A549 (cell line): Measurements from ENCODE around the gene GNA12. TPM values are rescaled to one million over a fixed set of nuclear protein-coding genes. Genes with fewer than 3 reads are reported as not detected.

ENCODE experiments used
- ATAC-seq, 2 experiments: fragments of 200-7000 bp in 1 of 2; fragments of >200 bp in 1 of 2; cut with Nextera tagmentation in 1 of 2; cut with Tn5 transposase in 1 of 2; 3 replicates each; pipeline versions ENCODE4 v1.8.0 to v1.9.1; 2018 to 2020; ENCODE audit warnings: mild to moderate bottlenecking in 1 of 2, moderate library complexity in 1 of 2
- CTCF ChIA-PET: fragments of 300-600 bp; sonication (Branson Sonifier 250); formaldehyde crosslinking; extraction: SDS; loops from one replicate; lab custom pipeline; 2021; ENCODE audit warnings: antibody characterized with exemption, inconsistent platforms; lab: Yijun Ruan, JAX
- POLR2A ChIA-PET: fragments of 350-600 bp; formaldehyde crosslinking; extraction: SDS; loops from one replicate; lab custom pipeline; 2021; ENCODE audit warnings: antibody characterized with exemption, inconsistent platforms; lab: Yijun Ruan, JAX
- DNase-seq, 2 experiments: peaks; one replicate each; pipeline versions ENCODE4 v3.0.0 to v3.0.0-alpha.2; 2011 to 2016; ENCODE audit warnings: low read depth in 1 of 2, low spot score in 1 of 2
- FAIRE-seq: peaks from 2 replicates; lab custom pipeline; 2011; peaks lifted over from hg19 to GRCh38; lab: Jason Lieb, UNC
- H3K27ac ChIP-seq, 2 experiments: fragments of >200 bp; sonication (Bioruptor Twin); formaldehyde crosslinking; 3 replicates each; pipeline ENCODE4 v1.5.1; 2016 to 2017
- H3K4me1 ChIP-seq: fragments of >200 bp; sonication (Bioruptor Twin); formaldehyde crosslinking; 3 replicates; pipeline ENCODE4 v1.6.1; 2016
- H3K4me2 ChIP-seq: fragments of >200 bp; sonication (Bioruptor Twin); formaldehyde crosslinking; 3 replicates; pipeline ENCODE4 v1.6.1; 2016
- H3K4me3 ChIP-seq: fragments of >200 bp; sonication (Bioruptor Twin); formaldehyde crosslinking; 3 replicates; pipeline ENCODE4 v1.5.1; 2016
- H3K9me3 ChIP-seq: fragments of >200 bp; sonication (Bioruptor Twin); formaldehyde crosslinking; 3 replicates; pipeline ENCODE4 v1.6.1; 2016
- BHLHE40 ChIP-seq: IDR thresholded peaks from 2 replicates; pipeline ENCODE4 v1.6.1; 2012; ENCODE audit warnings: low read depth, low read length, inconsistent platforms
- CBX8 ChIP-seq: fragments of 200-600 bp; sonication (generic); IDR thresholded peaks from 2 replicates; pipeline ENCODE4 v1.6.1; 2016
- CTCF ChIP-seq: fragments of >200 bp; sonication (Bioruptor Twin); formaldehyde crosslinking; IDR thresholded peaks from 3 replicates; pipeline ENCODE4 v1.5.1; 2016
- ELK1 ChIP-seq: fragments of 150-350 bp; IDR thresholded peaks from 2 replicates; pipeline ENCODE4 v1.6.1; 2014; ENCODE audit warnings: low read depth, mild to moderate bottlenecking, low read length
- EP300 ChIP-seq, 2 experiments: fragments of >200 bp; sonication (Bioruptor Twin); formaldehyde crosslinking; IDR thresholded peaks; 2 replicates in 1 of 2; 3 replicates in 1 of 2; pipeline ENCODE4 v1.6.1; 2016 to 2017
- ESRRA ChIP-seq: fragments of 150-350 bp; IDR thresholded peaks from 2 replicates; pipeline ENCODE4 v1.6.1; 2014; ENCODE audit warnings: mild to moderate bottlenecking, low read length, borderline replicate concordance
- FOSL2 ChIP-seq, 2 experiments: fragments of 450-650 bp in 1 of 2; fragments of >200 bp in 1 of 2; sonication (Bioruptor Twin) in 1 of 2; formaldehyde crosslinking; IDR thresholded peaks; 2 replicates each; pipeline versions ENCODE4 v1.5.0 to v1.6.1; 2016 to 2020; ENCODE audit warnings: mild to moderate bottlenecking in 1 of 2, moderate library complexity in 1 of 2
- GATA3 ChIP-seq: IDR thresholded peaks from 2 replicates; pipeline ENCODE4 v1.6.1; 2012; ENCODE audit warnings: borderline replicate concordance
- HDAC2 ChIP-seq: fragments of 200-600 bp; sonication (generic); IDR thresholded peaks from 2 replicates; pipeline ENCODE4 v1.6.1; 2016
- HEYL ChIP-seq: fragments of 250-450 bp; sonication (Bioruptor Pico); IDR thresholded peaks from 2 replicates; pipeline ENCODE4 v1.8.0; 2021; ENCODE audit warnings: mild to moderate bottlenecking, moderate library complexity
- HOXA7 ChIP-seq: fragments of 250-450 bp; sonication (Bioruptor Pico); IDR thresholded peaks from 2 replicates; pipeline ENCODE4 v1.5.0; 2020; ENCODE audit warnings: mild to moderate bottlenecking, moderate library complexity
- HOXB5 ChIP-seq: fragments of 250-450 bp; sonication (Bioruptor Pico); IDR thresholded peaks from 2 replicates; pipeline ENCODE4 v1.5.0; 2020; ENCODE audit warnings: mild to moderate bottlenecking, moderate library complexity
- JUN ChIP-seq, 2 experiments: fragments of >200 bp; sonication (Bioruptor Twin); formaldehyde crosslinking; IDR thresholded peaks; 2 replicates in 1 of 2; 3 replicates in 1 of 2; pipeline ENCODE4 v1.6.1; 2016 to 2017
- KDM1A ChIP-seq: fragments of 200-600 bp; sonication (generic); IDR thresholded peaks from 2 replicates; pipeline ENCODE4 v1.6.1; 2016; ENCODE audit warnings: low read depth, mild to moderate bottlenecking
- KDM5A ChIP-seq: fragments of 200-600 bp; sonication (generic); IDR thresholded peaks from 2 replicates; pipeline ENCODE4 v1.6.1; 2016; ENCODE audit warnings: antibody characterized with exemption, mild to moderate bottlenecking
- MAFK ChIP-seq: fragments of 450-650 bp; IDR thresholded peaks from 2 replicates; pipeline ENCODE4 v1.6.1; 2014; ENCODE audit not compliant: partially characterized antibody
- MAX ChIP-seq: IDR thresholded peaks from 2 replicates; pipeline ENCODE4 v1.6.1; 2012
- NPAS2 ChIP-seq: fragments of 250-450 bp; sonication (Bioruptor Pico); IDR thresholded peaks from 2 replicates; pipeline ENCODE4 v1.8.0; 2022; ENCODE audit warnings: mild to moderate bottlenecking, moderate library complexity, borderline replicate concordance
- POLR2AphosphoS2 ChIP-seq: conservative IDR thresholded peaks from 2 replicates; pipeline ENCODE4 v1.6.1; 2012; ENCODE audit warnings: low read length, improper control_type of control experiment, inconsistent platforms
- RAD21 ChIP-seq, 2 experiments: fragments of >200 bp in 1 of 2; sonication (Bioruptor Twin) in 1 of 2; formaldehyde crosslinking in 1 of 2; IDR thresholded peaks in 1 of 2; conservative IDR thresholded peaks in 1 of 2; 2 replicates in 1 of 2; 3 replicates in 1 of 2; pipeline ENCODE4 v1.6.1; 2012 to 2018; ENCODE audit warnings: inconsistent platforms in 1 of 2
- RCOR1 ChIP-seq: fragments of 150-350 bp; IDR thresholded peaks from 2 replicates; pipeline ENCODE4 v1.6.1; 2014; ENCODE audit warnings: antibody characterized with exemption, low read length, low read depth
- REST ChIP-seq: fragments of 200-600 bp; sonication (generic); IDR thresholded peaks from 2 replicates; pipeline ENCODE4 v1.6.1; 2016; ENCODE audit warnings: antibody characterized with exemption, mild to moderate bottlenecking, moderate library complexity
- RFX5 ChIP-seq: fragments of 450-650 bp; IDR thresholded peaks from 2 replicates; pipeline ENCODE4 v1.7.1; 2014; ENCODE audit warnings: antibody characterized with exemption, mild to moderate bottlenecking, moderate library complexity
- RNF2 ChIP-seq: fragments of 200-600 bp; sonication (generic); IDR thresholded peaks from 2 replicates; pipeline ENCODE4 v1.6.1; 2016; ENCODE audit warnings: low read depth, mild to moderate bottlenecking, antibody characterized with exemption, moderate library complexity, borderline replicate concordance
- TFCP2L1 ChIP-seq: fragments of 250-450 bp; sonication (Bioruptor Pico); IDR thresholded peaks from 2 replicates; pipeline ENCODE4 v1.5.0; 2021; ENCODE audit warnings: mild to moderate bottlenecking
- TP53 ChIP-seq: fragments of 250-450 bp; sonication (Bioruptor Pico); IDR thresholded peaks from 2 replicates; pipeline ENCODE4 v1.5.0; 2021; ENCODE audit warnings: mild to moderate bottlenecking, moderate library complexity
- ZC3H11A ChIP-seq: fragments of 450-650 bp; IDR thresholded peaks from 2 replicates; pipeline ENCODE4 v1.6.1; 2014; ENCODE audit warnings: antibody characterized with exemption, mild to moderate bottlenecking
- ZNF302 ChIP-seq: fragments of 250-450 bp; sonication (Bioruptor Pico); IDR thresholded peaks from 2 replicates; pipeline ENCODE4 v1.9.0; 2021; ENCODE audit warnings: inconsistent platforms, mild to moderate bottlenecking, moderate library complexity
- WGBS: methylation state at CpG from one replicate; pipeline ENCODE4 v1.1.6; 2017; ENCODE audit errors: missing lambda C conversion rate; 5-methylcytosine and 5-hydroxymethylcytosine counted together
- polyA plus RNA-seq, 4 experiments: library from polyadenylated mRNA; depleted of rRNA in 3 of 4; stranded (reverse); fragments of >200 nt; fragmentation: RNase III in 1 of 4; extraction: RNeasy Plus Mini Kit Qiagen cat#74134 plus additional on column Dnase treatment in 1 of 4; gene quantifications; 2 replicates in 3 of 4; 3 replicates in 1 of 4; pipeline ENCODE4 v1.2.3, GENCODE V29; 2011 to 2017

The GNA12 gene
- polyA plus RNA-seq, 2 of the 4 experiments (the other 2 are of a cell fraction): 33.0 to 43.7 TPM

- H3K27ac ChIP-seq: no peak overlapping the region
- CTCF ChIA-PET: no interaction called here
- FAIRE-seq: no peak
- POLR2A ChIA-PET: interaction anchor here (1.5 kb wide), 1 partner anchor 17 kb away, joined by 4 read pairs; no protein-coding TSS in a partner anchor
- H3K9me3 ChIP-seq: no peaks in the 10 kb centered on the region
- H3K4me1 ChIP-seq: peaks cover 10% of the 10 kb centered on the region; the same call in 2 of the 3 replicates
- H3K4me3 ChIP-seq: no peak overlapping the region
- TF ChIP-seq TFCP2L1 (CRISPR knock-in tag): no peak
- TF ChIP-seq RCOR1: no peak
- TF ChIP-seq HEYL (CRISPR knock-in tag): no peak
- no peak for TF ChIP-seq JUN (IDR thresholded peaks at IDR 0.05)
- TF ChIP-seq TP53 (CRISPR knock-in tag): no peak
- no peak for TF ChIP-seq ELK1
- TF ChIP-seq ZNF302: no peak
- TF ChIP-seq GATA3: no peak
- no peak for TF ChIP-seq HOXB5
- TF ChIP-seq RNF2: no peak
- no peak for TF ChIP-seq REST
- no peak for TF ChIP-seq RFX5
- DNase-seq: no peak
- no peak for ATAC-seq
- H3K4me2 ChIP-seq: no peak overlapping the region
- 89% methylated on average over 14 of the region's 14 CpGs for WGBS
Observed at GRCh38 chr7:2775376-2775775, 68.7 kb downstream of the GNA12 start.

- Histone ChIP-seq H3K4me2 (no peak overlapping the region), H3K27ac (no peak overlapping the region), H3K9me3 (no peaks in the 10 kb centered on the region), H3K4me3 (no peak overlapping the region), H3K4me1 (peaks cover 10% of the 10 kb centered on the region; the same call in 2 of the 3 replicates)
- WGBS: 82% methylated on average over 7 of the region's 7 CpGs
- DNase-seq (no peak), ATAC-seq (no peak), FAIRE-seq (no peak)
- TF ChIP-seq BHLHE40 (no peak), ZC3H11A (no peak), POLR2AphosphoS2 (no peak), HDAC2 (no peak), HEYL (CRISPR knock-in tag) (no peak), CTCF (no peak), KDM5A (no peak), HOXA7 (CRISPR knock-in tag) (no peak), ELK1 (no peak), KDM1A (no peak), MAFK (no peak), FOSL2 (IDR thresholded peaks at IDR 0.05) (no peak), FOSL2 (CRISPR knock-in tag; IDR thresholded peaks at IDR 0.05) (no peak), CBX8 (no peak), RAD21 (conservative IDR thresholded peaks at IDR 0.05 in 1 of 2, IDR thresholded peaks at IDR 0.05 in 1 of 2) (no peak), NPAS2 (CRISPR knock-in tag) (no peak), MAX (no peak), ESRRA (no peak), EP300 (IDR thresholded peaks at IDR 0.05) (no peak)
- CTCF ChIA-PET: no interaction called here
- POLR2A ChIA-PET: no interaction called here
Observed at GRCh38 chr7:2774935-2775334, 69.2 kb downstream of the GNA12 start.
